NB4 (cell line): ENCODE measurements around the gene ITGB4.

Experiments used
- DNase-seq: peaks from one replicate; pipeline ENCODE4 v3.0.0; 2010; ENCODE audit warnings: low read depth
- H3K4me3 ChIP-seq: one replicate; pipeline ENCODE4 v1.5.1; 2011; ENCODE audit warnings: mild to moderate bottlenecking, low read depth, low read length, moderate library complexity
- CTCF ChIP-seq: IDR thresholded peaks from one replicate; pipeline ENCODE4 v1.5.1; 2012; ENCODE audit warnings: low read depth, low read length
- MAX ChIP-seq: IDR thresholded peaks from 2 replicates; pipeline ENCODE4 v1.6.1; 2011; ENCODE audit warnings: low read depth, low read length
- MYC ChIP-seq: IDR thresholded peaks from 2 replicates; pipeline ENCODE4 v1.6.1; 2011; ENCODE audit warnings: low read depth, low read length
- POLR2A ChIP-seq: IDR thresholded peaks from 2 replicates; pipeline ENCODE4 v1.6.1; 2011; ENCODE audit warnings: mild to moderate bottlenecking; ENCODE audit not compliant: insufficient read length; ENCODE audit errors: extremely low read depth

Gene ITGB4

GRCh38 chr17:75764417-75764710 lies 43.1 kb downstream of the ITGB4 start:
- no peak for DNase-seq
- peak overlapping the region; percentile 69 for H3K4me3 ChIP-seq
- TF ChIP-seq CTCF: no peak
- TF ChIP-seq MYC: no peak
- TF ChIP-seq MAX: no peak
- no peak for TF ChIP-seq POLR2A

- peak; percentile 86 for DNase-seq
- H3K4me3 ChIP-seq: peak within 1 kb of the TSS; percentile 69
- peak; percentile 69 for TF ChIP-seq MAX
- TF ChIP-seq CTCF: peak; percentile 54
- TF ChIP-seq MYC: peak; percentile 71
- TF ChIP-seq POLR2A: peak; percentile 66
Observed at GRCh38 chr17:75764711-75765421, 43.6 kb downstream of the ITGB4 start, which contains the start of gene GALK1. GALK1 (minus strand) TSS chr17:75765192; CDS start chr17:75765136, 56 bp downstream.

GRCh38 chr17:75765981-75766380 lies 44.7 kb downstream of the ITGB4 start:
- no peak for TF ChIP-seq POLR2A
- no peak for TF ChIP-seq CTCF
- TF ChIP-seq MYC: no peak
- no peak overlapping the region for H3K4me3 ChIP-seq
- no peak for DNase-seq

GRCh38 chr17:75767881-75768280 lies 46.6 kb downstream of the ITGB4 start:
- TF ChIP-seq MAX (no peak), CTCF (no peak), MYC (no peak), POLR2A (no peak)
- no peak overlapping the region for H3K4me3 ChIP-seq
- DNase-seq: no peak

- no peak for DNase-seq
- H3K4me3 ChIP-seq: no peak overlapping the region
- no peak for TF ChIP-seq CTCF
- no peak for TF ChIP-seq MYC
- no peak for TF ChIP-seq POLR2A
- TF ChIP-seq MAX: no peak
Observed at GRCh38 chr17:75769536-75769935, 48.3 kb downstream of the ITGB4 start.
